Central memory CD4-positive, alpha-beta T cell (primary cell): ENCODE measurements around the gene DIPK1A.
"Not testable (repeated sequence)": the region's sequence is repeated elsewhere in the genome, so short reads cannot be mapped to it uniquely, and the experiment has no call there.

Experiments used
- DNase-seq: peaks from one replicate; pipeline ENCODE4 v3.0.0; 2022

Gene DIPK1A

DNA sequence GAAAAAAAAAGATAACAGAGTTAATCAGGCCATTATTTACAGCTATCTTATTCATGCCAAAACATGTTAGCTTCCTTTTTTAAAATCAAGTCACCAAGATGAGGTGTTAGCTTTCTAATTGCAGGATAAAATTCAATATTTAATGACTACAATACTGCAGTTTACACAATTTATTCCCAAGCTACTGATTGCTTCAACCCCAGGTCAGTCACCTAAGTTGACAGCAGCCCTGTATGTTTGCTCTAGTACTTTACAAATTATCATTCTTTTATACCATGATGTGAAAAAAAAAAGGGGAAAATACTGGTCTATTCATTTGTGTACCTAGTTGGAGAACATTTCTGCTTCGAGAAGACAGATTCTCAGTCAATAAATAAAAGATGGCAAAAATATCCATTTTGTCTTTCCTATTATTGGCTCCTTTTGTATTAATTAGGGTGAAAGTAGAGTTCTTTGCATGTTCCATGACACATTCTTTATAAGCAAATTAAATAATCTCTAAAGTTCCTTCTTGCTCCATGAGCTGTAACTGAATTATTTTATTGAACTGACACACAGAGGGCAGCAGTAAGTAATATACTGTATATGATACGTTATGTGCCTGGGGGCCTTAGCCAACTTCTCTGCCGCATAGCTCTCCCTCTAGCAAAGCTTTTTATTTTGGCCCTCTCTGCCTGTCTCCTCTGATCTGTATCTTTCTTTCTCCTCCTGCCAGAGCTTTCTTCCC lies 48.0 kb downstream of the DIPK1A start:
- DNase-seq, result no peak

DNA sequence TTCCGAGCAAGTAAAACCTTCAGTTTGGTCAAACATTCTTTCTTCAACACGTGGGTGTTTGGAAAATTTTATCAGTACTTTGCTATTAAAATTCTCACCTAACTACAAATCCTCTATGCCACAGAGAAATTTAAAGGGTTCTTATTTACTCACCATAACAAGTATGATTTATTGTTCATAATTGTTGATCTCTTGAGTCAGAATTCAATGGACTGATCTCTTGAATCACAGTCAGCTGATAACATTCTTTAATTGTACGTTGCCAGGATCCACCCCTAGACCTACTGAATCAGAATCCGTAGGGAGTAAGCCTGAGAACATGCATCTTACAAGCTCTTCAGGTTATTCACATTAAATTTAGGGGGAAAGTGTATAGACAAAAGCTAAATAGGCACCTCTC lies 51.2 kb downstream of the DIPK1A start:
- DNase-seq, result no peak

DNA sequence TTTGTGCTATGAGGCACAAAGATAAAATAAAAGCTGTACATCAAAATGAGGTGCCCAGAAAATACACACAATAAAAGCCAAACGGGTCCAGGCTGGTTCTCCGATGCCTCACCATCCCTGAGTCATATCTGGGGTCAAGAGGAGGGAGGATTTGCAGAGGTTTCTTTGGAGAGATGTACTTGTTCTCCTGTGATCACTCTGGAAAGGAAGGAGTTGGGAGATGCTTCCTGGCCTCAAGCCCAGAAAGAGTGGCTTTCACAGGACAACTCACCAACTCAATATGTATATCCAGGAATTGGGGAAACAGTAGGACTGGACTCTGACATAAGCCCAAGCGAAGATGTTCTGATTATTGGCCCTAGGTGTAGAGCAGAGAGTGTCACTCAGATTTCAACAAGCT lies 51.9 kb downstream of the DIPK1A start:
- DNase-seq, result no peak

DNA sequence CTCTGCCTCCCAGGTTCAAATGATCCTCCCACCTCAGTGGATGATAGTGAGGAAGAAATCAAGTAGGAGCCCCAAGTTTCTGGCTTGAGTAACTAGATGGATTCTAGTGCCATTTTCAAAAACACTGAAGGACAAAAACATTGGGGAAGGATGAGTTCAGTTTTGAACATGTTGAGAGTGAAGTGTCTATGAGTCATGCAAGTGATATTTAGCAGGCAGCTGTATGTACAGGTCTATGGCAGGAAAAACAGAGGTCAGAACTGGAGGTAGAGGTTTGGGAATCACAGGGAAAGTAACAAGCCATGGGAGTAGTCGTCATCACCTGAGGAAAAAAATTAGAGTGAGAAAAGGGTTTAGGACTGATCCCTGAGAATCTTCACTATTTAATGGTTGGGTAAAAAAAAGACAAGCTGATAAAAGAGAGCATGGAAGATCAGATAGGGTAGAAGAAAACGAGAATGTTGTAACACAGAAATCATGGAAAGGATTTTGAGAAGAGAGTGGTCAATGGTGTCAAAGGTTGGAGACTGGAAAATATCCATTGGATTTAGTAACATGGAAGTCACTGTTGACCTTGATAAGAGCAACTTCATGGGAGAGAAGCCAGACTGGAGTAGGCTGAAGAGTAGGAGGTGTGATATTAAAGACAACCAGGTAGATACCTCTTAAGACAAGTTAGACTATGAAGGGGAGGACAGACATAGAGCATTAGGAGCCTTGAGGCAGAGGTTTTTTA lies 53.1 kb downstream of the DIPK1A start:
- DNase-seq, result no peak

DNA sequence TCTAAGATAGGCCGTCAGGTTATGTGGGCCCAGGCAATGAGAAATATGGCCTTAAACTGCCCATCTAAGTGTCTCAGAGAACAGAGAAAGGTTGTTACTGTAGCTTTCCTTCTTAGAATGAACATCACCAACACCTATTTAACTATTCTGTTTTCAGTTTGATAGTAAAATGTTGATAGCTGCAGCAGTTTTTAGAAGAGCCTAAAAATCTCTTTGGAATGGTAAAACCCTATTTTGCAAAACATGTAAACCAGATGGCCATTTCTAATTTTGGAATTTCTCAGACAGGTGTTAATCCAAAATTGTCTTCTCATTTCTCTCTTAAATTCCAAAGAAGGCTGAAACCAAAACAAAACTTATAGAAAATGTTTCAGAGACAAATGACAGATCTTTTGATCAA lies 57.5 kb downstream of the DIPK1A start:
- no peak for DNase-seq

DNA sequence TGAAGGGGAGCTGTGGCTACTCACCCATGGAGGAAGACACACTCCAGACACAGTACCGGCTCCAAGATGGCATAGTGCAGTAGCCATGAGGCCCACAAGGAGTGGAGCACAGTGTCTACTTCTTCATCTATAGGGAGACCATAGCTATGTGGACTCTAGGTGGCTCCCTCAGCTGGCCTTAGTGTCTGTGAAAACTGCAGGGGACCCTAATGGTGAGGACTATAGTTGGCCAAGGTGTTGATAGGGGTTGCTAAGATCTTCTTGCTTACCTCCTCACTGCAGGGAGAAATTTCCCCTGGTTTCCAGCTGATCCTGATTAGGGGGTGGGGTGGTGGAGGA lies 58.9 kb downstream of the DIPK1A start:
- no peak for DNase-seq

DNA sequence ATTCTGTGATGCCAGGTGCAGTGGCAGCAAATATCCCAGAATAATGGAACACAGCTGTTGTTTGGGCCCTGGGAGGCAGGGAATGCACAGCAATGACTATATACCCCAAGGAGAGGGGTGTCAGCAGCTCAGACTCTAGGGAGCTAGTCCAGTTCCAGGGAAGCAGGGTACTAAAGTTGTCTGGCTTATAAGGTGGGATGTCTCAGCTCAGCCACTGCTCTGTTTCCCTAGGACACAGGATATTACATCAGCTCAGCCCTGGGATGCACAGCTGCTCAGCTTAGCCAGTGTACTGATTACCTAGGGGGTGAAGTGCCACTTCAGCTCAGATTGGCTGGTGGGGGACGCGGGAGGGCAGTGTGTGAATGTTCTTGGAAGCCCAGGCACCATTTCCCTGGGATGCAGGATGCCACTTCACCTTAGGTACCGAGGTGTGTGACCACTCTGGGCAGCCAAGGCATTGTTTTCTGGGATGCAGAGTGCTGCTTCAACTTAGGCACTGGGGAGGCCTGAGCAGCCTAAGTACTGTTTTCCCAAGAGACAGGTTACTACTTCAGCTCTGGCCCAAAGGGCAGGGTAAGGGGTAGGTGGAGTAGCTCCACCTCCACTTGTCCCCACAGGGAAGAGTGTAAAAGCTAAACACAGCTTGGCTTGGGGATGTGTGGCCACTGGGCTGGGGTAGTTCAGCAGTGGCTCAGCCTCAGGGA lies 59.4 kb downstream of the DIPK1A start:
- no peak for DNase-seq

DNA sequence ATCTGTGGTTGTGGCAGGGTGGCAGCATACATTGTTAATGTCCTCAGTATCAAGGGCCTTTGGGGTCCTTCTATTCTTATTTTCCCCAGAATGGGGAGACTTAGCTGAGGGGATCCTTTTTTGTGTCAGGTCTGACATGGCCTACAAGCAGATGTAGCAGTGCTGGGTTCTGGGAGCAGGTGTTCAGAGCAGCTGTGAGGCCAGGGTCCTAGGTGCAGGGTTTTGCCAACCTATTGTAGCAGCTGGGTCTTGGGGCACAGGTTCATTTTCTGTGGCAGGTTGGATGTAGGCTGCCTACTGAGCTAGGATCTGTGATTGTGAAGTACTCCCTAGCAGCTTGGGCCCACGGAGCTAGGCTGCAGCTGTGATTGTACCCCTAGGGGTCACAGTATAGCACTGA lies 60.1 kb downstream of the DIPK1A start:
- DNase-seq, result no peak

DNA sequence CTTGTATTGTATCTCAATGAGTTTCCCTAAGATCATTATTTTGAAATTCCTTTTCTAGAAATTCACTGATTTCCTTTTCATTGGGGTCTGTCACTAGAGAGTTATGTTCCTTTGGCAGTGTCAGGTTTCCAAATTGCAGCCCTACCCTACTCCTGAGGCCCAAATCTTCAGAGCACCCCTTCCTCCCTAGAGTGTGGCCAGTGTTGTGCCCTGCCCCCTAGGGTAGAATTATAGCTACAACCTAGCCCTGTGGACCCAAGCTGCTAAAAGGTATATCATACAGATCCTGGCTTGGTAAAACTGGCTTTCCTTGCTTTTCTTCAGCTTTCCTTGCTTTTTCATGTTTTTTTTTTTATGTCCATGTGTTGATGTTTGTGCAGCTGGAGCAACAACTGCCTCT lies 60.7 kb downstream of the DIPK1A start:
- no peak for DNase-seq

DNA sequence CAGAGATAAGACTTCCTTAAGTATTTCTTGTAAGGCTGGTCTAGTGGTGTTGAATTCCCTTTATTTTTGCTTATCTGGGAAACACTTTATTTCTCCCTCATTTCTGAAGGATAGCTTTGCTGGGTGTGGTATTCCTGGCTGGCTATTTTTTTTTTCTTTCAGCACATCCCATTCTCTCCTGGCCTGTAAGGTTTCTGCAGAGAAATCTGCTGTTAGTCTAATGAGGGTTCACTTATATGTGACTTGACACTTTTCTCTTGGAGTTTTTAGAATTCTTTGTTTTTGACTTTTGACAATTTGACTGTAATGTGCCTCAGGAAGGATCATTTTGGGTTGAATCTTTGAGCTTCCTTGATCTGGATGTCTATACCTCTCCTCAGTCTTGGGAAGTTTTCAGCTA lies 61.5 kb downstream of the DIPK1A start:
- DNase-seq, result no peak

DNA sequence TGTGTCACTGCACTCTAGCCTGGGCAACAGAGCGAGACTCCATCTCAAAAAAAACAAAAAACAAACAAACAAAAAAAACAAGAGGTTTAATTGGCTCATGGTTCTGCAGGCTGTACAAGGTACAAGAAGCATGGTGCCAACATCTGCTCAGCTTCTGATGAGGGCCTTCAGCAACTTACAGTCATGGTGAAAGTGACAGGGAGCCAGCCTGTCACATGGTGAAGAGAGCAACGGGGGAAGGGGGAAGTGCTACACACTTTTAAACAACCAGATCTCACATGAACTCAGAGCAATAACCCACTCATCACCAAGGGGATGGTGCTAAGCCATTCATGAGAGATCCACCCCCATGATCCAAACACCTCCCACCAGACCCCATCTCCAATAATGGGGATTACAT lies 63.2 kb downstream of the DIPK1A start:
- not testable (repeated sequence) for DNase-seq

DNA sequence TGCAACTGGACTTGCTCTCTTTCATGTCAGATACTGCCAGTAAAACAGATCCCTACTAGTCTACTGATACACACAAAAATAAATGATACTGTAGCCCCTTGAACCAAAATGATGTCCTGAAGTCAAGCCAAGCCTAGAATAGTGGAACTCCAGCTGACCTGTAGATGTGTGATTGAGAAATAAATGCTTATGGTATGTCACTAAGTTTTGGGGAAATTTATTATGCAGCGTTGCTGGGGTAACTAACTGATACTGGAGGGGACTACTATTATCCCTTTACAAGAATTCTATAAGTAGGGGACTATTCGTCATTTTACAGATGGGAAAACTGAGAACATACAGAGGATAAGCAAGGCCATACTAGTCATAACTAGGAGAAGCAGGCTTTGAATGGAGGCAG lies 73.8 kb downstream of the DIPK1A start:
- no peak for DNase-seq

DNA sequence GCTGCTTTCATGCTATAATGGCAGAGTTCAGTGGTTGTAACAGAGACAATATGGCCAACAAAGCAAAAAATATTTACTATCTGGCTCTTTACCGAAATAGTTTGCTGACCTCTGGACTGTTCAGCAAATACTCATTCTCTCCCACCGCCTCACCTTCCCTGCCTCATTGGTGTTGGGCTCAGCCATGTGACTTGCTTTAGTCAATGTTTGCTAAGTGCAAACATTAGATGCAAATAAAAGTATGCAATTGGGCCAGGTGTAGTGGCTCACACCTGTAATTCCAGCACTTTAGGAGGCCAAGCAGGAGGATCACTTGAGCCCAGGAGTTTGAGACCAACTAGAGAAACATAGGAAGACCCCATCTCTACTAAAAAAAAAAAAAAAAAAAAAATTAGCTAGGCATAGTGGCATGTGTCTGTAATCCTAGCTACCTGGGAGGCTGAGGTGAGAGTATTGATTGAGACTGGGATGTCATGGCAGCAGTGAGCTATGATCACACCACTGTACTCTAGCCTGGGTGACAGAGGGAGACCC lies 74.3 kb downstream of the DIPK1A start:
- no peak for DNase-seq

DNA sequence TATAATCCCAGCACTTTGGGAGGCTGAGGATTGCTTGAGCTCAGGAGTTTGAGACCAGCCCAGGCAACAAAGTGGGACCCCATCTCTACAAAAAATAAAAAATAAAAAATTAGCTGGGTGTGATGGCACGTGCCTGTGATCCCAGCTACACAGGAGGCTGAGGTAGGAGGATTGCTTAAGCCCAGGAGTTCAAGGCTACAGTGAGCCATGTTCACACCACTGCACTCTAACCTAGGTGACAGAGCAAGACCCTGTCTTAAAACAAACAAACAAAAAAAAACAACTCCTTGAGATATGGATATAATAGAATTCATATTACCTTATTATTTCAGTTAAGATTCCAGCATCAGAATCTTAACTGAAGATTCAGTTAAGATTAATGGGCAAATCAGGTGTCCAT lies 77.1 kb downstream of the DIPK1A start:
- no peak for DNase-seq

DNA sequence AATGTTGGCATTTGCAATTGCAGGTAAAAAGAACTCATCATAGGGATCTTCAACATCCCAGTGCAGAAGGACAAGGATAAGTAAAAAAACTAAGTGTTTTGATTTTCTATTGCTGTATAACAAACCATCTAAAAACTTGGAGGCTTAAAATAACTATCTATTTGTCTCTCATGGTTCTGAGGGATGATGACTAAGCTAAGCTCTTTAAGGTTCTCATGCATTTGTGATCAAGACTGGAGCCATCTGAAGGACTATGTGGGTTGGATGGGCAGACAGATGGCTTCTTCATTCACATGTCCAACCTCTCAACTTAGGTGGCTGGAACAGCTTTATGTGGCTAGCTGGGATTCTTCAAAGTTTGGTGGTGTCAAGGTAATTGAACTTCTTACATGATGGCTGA lies 78.0 kb downstream of the DIPK1A start:
- no peak for DNase-seq

DNA sequence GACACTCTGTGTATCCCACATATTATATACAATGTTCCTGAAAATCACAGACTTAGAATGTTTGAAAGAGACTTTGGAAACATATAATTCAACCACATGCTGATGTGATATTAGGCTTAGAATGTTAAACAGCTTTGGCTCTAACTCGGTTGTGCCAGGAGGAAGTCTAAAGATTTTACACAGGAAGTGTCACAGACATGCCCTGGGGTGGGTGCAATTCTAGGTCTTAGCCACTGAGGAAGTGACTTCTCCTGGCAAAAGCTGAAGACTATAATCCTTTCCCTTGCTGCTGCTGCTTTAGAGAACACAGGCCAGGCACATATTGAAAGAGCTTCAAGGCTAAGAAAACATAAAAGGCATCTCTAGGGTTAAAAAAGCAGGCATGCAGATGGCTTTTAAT lies 78.4 kb downstream of the DIPK1A start:
- peak; percentile 42 for DNase-seq

DNA sequence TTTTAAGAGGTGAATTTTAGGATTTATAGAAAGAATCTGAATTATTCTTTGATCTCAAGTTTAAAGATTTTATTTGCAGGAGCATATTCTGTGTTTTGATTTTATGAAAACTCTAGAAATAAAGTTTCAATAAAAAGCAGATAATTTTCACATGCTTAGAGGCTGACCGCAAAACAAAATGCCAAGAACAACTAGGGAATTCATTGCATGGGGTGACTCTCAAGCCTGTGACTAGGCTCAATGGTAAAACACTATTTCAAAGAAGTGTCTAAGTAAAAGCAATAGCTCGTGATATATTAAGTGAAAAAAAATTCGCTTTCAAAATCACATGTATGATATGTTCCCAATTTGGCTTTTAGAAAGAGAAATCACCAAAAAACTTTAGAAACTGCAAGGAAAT lies 79.9 kb downstream of the DIPK1A start:
- DNase-seq, result no peak

DNA sequence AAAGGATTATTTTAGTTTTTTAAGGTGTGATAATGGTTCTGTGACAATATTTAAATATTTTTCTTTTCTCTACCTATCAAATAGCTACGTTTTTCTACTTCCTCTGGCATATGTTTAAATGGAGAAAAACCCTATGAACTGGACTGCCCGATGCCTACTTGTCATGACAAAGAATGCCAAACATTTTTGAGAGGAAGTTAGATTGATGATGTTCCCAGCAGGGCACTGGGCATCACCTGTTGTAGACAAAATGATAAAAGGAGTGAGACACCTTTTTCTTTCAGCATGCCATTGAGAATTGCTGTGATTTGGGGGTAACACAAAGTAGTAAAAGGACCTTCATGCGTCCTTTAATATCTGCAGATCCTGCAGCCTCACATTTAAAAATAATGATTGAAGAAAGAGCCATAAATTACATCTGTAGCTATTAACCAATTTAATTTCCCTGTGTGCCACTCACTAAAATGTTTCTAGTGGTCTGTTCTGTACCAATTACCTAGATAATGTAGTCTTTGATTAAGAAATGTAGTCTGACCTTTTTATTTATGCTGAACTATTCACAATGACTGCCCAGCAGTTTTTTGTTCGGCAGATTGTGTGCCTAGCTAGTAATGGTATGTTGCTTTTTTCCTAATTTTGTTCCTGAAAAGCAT lies 81.8 kb downstream of the DIPK1A start:
- no peak for DNase-seq

DNA sequence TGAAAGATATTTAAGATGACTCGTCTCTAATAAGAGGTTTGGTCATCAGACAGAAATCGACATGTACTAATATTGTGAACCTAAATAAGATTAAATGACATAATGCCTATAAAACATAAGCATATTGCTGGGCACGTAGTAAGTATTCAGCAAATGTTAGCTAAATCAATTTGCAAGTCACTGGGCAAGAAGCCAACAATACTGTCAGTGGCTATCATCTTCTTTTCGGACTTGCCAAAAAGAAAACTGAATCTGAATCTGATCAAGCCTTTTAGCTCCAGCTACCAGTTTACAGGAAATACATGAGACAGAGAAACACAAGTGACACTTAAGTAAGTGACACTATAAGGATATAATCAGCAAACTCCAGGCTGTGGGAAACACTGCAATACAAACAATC lies 83.5 kb downstream of the DIPK1A start:
- DNase-seq, result no peak

DNA sequence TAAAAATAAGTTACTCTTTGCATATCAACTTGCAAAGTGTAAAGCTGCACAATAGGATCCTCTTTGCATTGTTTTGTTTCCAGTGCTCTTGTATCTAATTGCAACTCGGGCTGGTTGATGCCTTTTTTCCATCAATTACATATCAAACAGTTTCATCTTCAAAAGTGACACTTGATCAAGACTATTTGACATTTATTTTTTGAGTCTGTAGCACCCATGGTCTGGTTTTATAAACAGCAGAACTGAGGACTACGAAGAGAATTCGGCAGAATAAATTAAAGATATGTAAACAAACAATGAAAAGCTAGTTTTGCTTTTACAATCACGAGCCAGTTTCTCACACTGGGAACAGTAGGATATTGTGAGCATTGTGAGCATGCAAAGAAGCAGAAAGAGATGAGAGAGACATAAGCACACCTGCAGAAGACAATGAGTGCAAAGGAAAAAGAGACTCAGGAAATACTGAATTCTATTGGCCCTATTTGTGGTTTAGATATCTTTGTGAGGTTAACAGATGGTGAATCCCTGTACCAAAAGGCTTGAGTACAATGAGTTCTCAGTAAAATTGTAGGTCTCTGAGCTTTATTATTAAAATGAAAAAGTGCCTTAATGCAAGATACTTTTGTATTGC lies 84.1 kb downstream of the DIPK1A start:
- no peak for DNase-seq

DNA sequence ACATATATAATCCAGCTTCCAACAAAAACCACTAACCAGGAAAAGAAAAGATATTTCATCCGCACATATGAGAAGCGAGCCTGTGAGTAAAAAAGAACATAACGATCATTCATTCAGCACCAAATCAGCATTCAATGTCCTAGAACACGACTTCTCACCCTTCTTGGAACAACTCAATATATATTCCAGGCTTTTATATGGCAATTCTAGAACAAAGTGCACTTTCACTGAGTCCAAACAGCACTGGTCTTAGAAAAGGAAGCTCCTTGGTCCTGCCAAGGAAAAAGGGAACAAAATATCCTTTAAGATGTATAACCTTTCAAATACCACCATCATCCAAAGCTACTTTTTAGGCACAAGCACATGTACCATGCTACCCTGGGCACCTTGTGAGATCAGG lies 84.9 kb downstream of the DIPK1A start:
- DNase-seq, result no peak

DNA sequence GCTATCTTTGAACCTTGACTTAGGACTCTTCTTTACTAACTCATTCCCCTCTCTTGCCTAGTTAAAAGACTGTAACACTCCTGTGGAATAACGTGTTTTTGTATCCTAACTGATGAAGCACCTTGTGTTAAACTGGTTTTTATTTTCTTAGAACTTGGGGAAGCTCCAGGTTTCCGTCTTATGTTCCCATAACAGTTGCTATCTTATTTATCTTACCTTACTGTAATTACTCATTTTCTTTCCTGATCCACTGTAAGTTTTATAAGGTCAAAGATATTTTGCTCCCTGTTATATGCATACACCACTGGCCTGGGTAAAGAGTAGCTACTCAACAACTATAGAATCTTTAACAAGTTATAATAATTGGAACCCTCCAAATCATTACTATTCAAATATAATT lies 86.3 kb downstream of the DIPK1A start:
- DNase-seq, result no peak

DNA sequence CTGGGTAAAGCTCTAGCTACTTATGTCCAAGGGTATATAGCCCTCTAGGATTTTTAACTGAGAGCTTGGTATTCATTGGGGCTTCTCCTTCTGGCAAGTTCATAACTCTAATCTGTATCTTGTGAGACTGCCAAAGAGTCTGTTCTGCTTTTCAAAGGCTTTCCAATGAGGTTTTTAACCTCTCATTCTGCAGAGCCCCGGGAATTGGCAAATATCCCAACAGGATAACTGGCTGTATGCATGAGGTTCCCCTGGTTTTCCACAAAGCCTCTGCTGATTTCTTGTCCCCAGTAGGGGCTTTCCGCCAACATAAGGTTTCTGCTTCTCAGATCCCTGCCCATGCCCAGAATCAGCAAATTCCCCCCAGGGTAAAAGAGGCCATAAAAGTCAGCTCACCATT lies 88.5 kb downstream of the DIPK1A start:
- DNase-seq, result no peak
